Skeletal muscle tissue (tissue), 4 donors: ENCODE results near the gene FAM177B. TPM values are rescaled to one million over a fixed set of nuclear protein-coding genes. Genes with fewer than 3 reads are reported as not detected.

ENCODE experiments used
- H3K27ac ChIP-seq: one replicate; pipeline ENCODE4 v1.7.0; 2013; ENCODE audit warnings: mild to moderate bottlenecking, low read depth, low read length, inconsistent platforms
- H3K27me3 ChIP-seq, 3 donors: one replicate each; pipeline ENCODE4 v1.7.0; 2013; ENCODE audit warnings: low read length in 3 of 3; ENCODE audit not compliant: control insufficient read depth in 3 of 3, insufficient read depth in 3 of 3
- H3K36me3 ChIP-seq, 3 donors: one replicate each; pipeline ENCODE4 v1.7.0; 2013; ENCODE audit warnings: low read length in 3 of 3; ENCODE audit not compliant: control insufficient read depth in 3 of 3, insufficient read depth in 3 of 3
- H3K4me1 ChIP-seq, 3 donors: one replicate each; pipeline ENCODE4 v1.7.0; 2013; ENCODE audit warnings: low read length in 3 of 3, mild to moderate bottlenecking in 3 of 3; ENCODE audit not compliant: control insufficient read depth in 3 of 3, insufficient read depth in 3 of 3
- H3K4me3 ChIP-seq, 3 donors: one replicate each; pipeline ENCODE4 v1.7.0; 2013; ENCODE audit warnings: low read length in 3 of 3
- H3K9ac ChIP-seq, 3 donors: one replicate each; pipeline ENCODE4 v1.7.0; 2013; ENCODE audit warnings: low read length in 3 of 3, mild to moderate bottlenecking in 3 of 3, moderate library complexity in 2 of 3, low read depth in 1 of 3
- H3K9me3 ChIP-seq, 3 donors: one replicate each; pipeline ENCODE4 v1.7.0; 2013; ENCODE audit warnings: low read length in 3 of 3; ENCODE audit not compliant: control insufficient read depth in 3 of 3
- total RNA-seq: library from RNA; depleted of rRNA; stranded (reverse); fragments of >200 nt; gene quantifications from one replicate; pipeline ENCODE4 v1.2.3, GENCODE V29; 2014
- donor health status: Osteomylitis.

FAM177B gene
- not detected for total RNA-seq

DNA sequence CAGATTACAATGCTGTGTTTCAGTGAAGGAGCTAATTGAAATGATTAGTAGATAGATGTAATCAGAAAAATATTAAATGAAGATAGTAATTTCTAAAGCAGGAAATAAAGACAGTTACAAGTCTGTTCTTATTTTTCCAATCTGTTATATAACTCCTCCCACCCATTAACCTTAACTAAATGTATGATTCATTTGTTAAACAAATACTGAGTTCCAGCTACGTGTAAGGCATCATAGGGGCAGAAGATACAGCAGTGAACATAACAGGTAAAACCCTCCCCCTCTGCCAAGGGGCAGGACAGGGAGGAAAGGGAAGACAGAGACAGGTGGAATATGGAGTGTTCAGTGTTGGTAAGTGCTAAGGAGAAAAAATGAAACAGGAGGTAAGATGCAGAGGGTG, at the start of gene FAM177B:
FAM177B (plus strand) TSS at position 231 of the 400 bp plus-strand sequence. CDS start 9,344 bp downstream, outside the sequence.
- Histone ChIP-seq H3K4me3 (no peak within 1 kb of the TSS), H3K27me3 (no peaks in the 10 kb centered on the region), H3K9me3 (no peaks in the 10 kb centered on the region), H3K4me1 (no peaks in the 10 kb centered on the region), H3K27ac (no peak within 1 kb of the TSS), H3K9ac (no peak within 1 kb of the TSS), H3K36me3 (peaks cover 3 to 31% (median 25%) of the 10 kb centered on the region in 3 donors)

DNA sequence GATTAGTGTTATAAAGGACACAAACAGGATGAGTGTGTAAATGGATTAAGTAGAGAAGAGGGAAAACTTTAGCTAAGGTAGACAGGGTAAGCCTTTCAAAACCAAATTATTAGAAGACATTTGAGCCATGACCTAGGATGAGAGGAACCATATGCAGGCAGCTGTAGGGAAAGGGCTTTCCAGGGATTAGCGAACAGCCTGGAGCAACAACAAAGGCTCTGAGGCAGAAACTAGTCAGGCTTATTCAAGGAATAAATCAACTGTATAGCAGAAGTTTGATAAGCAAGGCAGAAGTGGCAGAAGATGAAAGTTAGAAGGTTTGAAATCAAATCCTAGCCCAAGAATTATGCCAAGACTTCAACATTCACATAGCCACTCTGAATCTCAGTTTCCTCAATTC, 46.0 kb upstream of the FAM177B start:
- Histone ChIP-seq H3K9ac (no peak overlapping the region), H3K27ac (no peak overlapping the region), H3K27me3 (no peaks in the 10 kb centered on the region), H3K4me1 (no peaks in the 10 kb centered on the region), H3K4me3 (no peak overlapping the region), H3K36me3 (peaks cover 6 to 11% (median 7%) of the 10 kb centered on the region in 3 donors), H3K9me3 (no peaks in the 10 kb centered on the region)

DNA sequence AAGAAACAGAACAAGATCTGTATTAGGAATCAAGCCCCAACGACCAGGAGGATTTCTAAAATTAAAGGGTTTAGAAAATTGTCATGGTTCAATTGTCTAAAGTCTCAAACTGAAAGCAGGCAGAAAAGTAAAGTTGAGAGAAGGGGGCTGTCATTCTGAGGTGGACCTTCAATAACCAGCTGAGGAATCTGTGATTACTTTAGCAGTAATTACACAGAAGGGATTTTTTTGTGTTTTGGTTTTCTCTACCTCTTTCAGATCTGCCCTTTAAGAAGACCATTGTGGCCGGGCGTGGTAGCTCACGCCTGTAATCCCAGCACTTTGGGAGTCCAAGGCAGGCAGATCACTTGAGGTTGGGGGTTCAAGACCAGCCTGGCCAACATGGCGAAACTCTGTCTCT, 42.1 kb upstream of the FAM177B start:
- Histone ChIP-seq H3K4me3 (no peak overlapping the region), H3K36me3 (peaks cover 0 to 3% (median under 1%) of the 10 kb centered on the region in 3 donors), H3K4me1 (no peaks in the 10 kb centered on the region), H3K27me3 (no peaks in the 10 kb centered on the region), H3K9me3 (no peaks in the 10 kb centered on the region), H3K9ac (no peak overlapping the region), H3K27ac (no peak overlapping the region)

DNA sequence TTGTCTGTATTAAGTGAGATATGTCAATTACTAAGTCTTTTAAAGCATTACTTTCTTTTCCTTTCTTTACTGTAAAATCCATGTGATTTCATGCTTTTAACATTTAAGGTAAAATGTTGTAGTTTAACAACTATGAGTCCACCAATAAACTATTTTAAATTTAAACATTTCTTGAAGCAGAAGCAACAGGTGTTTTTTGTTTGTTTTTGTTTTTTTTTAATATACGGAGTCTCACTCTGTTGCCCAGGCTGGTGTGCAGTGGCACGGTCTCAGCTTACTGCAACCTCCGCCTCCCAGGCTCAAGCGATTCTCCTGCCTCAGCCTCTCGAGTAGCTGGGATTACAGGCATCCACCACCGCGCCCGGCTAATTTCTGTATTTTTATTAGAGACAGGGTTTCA, 40.3 kb upstream of the FAM177B start:
- H3K27ac ChIP-seq = no peak overlapping the region
- peaks cover 0 to 10% (median 3%) of the 10 kb centered on the region in 3 donors for H3K36me3 ChIP-seq
- H3K9me3 ChIP-seq = no peaks in the 10 kb centered on the region
- no peaks in the 10 kb centered on the region for H3K4me1 ChIP-seq
- no peaks in the 10 kb centered on the region for H3K27me3 ChIP-seq
- no peak overlapping the region for H3K4me3 ChIP-seq
- H3K9ac ChIP-seq = no peak overlapping the region

DNA sequence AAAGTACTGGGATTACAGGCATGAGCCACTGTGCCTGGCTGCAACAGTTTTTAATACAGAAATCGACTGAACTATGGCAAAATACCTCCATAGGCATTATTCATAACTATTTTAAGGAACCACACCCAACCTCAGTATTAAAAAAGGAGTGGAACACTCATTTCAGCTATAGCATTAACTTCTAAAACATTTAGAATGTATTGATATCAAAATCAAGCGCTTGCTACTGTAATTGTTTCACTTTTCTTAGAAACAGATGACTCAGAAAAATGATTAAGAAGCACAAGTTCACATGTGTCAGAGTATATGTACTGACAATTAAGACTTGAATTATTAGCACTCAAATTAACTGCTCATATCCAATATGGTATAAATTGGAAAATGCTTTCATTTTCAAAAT, 39.8 kb upstream of the FAM177B start:
- H3K36me3 ChIP-seq = peaks cover 2 to 11% (median 3%) of the 10 kb centered on the region in 3 donors
- no peak overlapping the region for H3K27ac ChIP-seq
- H3K9me3 ChIP-seq = no peaks in the 10 kb centered on the region
- no peaks in the 10 kb centered on the region for H3K27me3 ChIP-seq
- no peaks in the 10 kb centered on the region for H3K4me1 ChIP-seq
- no peak overlapping the region for H3K9ac ChIP-seq
- no peak overlapping the region for H3K4me3 ChIP-seq

DNA sequence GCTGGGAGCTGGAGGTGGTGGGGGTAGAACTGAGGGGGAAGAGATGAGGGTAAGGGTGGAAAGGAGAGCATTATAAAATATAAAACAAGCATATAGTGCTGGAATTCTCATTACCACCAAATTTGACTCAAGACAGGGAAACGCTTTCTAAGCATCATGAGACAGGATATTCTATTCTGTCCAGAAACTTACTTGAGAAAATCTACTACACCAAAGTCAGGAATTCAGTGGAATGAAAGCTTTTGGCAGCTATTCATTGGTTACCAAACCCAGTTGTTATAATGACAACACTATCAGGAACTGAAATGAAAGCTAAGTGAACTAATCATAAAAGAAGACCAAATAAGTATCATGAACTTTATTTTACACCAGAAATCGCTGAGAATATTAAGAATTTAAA, 39.2 kb upstream of the FAM177B start:
- Histone ChIP-seq H3K27me3 (no peaks in the 10 kb centered on the region), H3K4me3 (no peak overlapping the region), H3K9ac (no peak overlapping the region), H3K27ac (no peak overlapping the region), H3K9me3 (no peaks in the 10 kb centered on the region), H3K4me1 (no peaks in the 10 kb centered on the region), H3K36me3 (peaks cover 3 to 16% (median 9%) of the 10 kb centered on the region in 3 donors)

DNA sequence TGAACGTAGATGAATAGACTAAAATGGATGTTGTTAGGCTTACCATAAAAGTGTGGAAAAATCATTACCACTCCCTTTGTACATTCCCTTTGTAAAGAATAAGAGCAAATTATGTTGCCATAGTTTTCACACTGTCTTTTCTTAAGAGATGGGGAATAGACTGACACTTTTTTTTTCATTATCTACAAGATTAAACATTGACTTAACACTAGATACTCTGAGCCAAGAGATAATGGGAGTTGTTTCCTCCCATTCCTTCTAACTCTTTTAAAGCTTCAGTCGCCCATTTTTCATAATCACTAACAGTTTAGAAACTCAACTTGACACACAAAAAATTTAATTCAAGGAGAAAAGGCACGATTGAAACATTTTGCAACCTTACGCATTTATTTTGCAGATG, 34.8 kb upstream of the FAM177B start:
- Histone ChIP-seq H3K27me3 (no peaks in the 10 kb centered on the region), H3K4me1 (no peaks in the 10 kb centered on the region), H3K9me3 (no peaks in the 10 kb centered on the region), H3K36me3 (peaks cover 3 to 16% (median 9%) of the 10 kb centered on the region in 3 donors), H3K9ac (no peak overlapping the region), H3K27ac (no peak overlapping the region), H3K4me3 (no peak overlapping the region)

DNA sequence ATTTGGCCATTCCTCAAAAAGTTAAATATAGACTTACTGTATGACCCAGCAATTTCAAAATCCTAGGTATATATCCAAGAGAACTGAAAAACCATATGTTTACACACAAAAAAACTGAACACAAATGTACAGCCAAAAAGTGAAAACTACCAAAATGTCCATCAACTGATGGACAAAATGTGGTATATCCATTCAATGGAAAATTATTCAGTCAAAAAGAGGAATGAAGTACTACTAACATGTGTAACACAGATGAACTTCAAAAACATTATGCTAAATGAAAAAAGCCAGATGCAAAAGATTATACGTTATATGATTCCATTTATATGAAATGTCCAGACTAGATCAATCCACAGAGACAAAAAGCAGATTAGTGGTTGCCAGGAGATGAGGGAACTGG, 32.7 kb upstream of the FAM177B start:
- H3K9me3 ChIP-seq = no peaks in the 10 kb centered on the region

DNA sequence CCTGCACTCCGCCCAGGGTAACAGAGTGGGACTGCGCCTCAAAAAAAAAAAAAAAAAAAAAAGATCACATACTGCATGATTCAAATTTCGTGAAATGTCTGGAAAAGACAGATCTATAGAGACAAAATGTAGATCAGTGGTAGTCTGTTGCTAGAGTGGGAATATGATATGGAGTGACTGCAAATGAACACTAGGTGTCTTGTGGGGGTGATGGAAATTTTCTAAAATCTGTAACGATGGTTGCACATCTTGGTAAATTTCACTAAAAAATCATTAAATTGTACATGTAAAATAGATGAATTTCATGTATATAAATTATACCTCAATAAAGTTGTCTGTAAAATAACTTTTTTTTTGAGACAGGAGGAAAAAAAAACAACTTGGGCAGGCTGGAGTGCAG, 30.2 kb upstream of the FAM177B start:
- no peak overlapping the region for H3K9ac ChIP-seq
- no peak overlapping the region for H3K4me3 ChIP-seq
- H3K36me3 ChIP-seq = peaks cover 0 to 9% (median 9%) of the 10 kb centered on the region in 3 donors

More for the DNA sequence above, 32.7 kb upstream of the FAM177B start:
- Histone ChIP-seq H3K4me1 (no peaks in the 10 kb centered on the region), H3K27ac (no peak overlapping the region), H3K9ac (no peak overlapping the region), H3K27me3 (no peaks in the 10 kb centered on the region), H3K36me3 (peaks cover 3 to 16% (median 9%) of the 10 kb centered on the region in 3 donors), H3K4me3 (no peak overlapping the region)

DNA sequence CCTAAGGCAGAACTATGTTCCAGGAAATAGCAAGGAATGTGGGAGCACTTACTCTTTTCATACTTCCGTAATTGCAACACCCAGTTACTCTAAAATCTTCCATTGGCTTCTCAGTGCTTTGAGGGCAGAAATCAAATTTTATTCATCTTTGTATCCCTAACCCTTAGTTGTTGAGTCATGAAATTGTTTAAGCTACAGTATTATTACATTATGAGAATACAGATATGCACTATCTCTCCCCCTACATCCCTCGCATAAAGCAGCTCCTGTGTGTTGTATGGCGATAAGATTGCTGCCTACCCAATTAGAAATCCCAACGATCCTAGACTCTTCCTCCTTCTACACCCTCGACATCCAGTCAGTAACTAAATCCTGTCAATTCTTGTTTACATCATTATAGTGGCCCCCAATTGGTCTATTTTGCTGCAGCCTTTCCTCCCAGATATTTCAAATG, 27.3 kb upstream of the FAM177B start:
- H3K4me3 ChIP-seq = no peak overlapping the region
- H3K27ac ChIP-seq = no peak overlapping the region
- no peaks in the 10 kb centered on the region for H3K9me3 ChIP-seq
- H3K27me3 ChIP-seq = no peaks in the 10 kb centered on the region
- no peaks in the 10 kb centered on the region for H3K36me3 ChIP-seq
- H3K9ac ChIP-seq = peak overlapping the region in 1 of 3 donors; percentile 16
- peaks cover 16 to 17% (median 16%) of the 10 kb centered on the region in 3 donors for H3K4me1 ChIP-seq

More for the DNA sequence above, 30.2 kb upstream of the FAM177B start:
- H3K27me3 ChIP-seq = no peaks in the 10 kb centered on the region
- H3K9me3 ChIP-seq = no peaks in the 10 kb centered on the region
- H3K27ac ChIP-seq = no peak overlapping the region
- H3K4me1 ChIP-seq = peaks cover 14 to 16% (median 15%) of the 10 kb centered on the region in 3 donors
